ENCODE data around the gene TAS1R3. TPM values are rescaled to one million over a fixed set of nuclear protein-coding genes. Genes with fewer than 3 reads are reported as not detected.

TAS1R3 gene
- total RNA-seq: 0.57 and 0.97 TPM in 2 replicates
- long read RNA-seq: 0 reads

DNA sequence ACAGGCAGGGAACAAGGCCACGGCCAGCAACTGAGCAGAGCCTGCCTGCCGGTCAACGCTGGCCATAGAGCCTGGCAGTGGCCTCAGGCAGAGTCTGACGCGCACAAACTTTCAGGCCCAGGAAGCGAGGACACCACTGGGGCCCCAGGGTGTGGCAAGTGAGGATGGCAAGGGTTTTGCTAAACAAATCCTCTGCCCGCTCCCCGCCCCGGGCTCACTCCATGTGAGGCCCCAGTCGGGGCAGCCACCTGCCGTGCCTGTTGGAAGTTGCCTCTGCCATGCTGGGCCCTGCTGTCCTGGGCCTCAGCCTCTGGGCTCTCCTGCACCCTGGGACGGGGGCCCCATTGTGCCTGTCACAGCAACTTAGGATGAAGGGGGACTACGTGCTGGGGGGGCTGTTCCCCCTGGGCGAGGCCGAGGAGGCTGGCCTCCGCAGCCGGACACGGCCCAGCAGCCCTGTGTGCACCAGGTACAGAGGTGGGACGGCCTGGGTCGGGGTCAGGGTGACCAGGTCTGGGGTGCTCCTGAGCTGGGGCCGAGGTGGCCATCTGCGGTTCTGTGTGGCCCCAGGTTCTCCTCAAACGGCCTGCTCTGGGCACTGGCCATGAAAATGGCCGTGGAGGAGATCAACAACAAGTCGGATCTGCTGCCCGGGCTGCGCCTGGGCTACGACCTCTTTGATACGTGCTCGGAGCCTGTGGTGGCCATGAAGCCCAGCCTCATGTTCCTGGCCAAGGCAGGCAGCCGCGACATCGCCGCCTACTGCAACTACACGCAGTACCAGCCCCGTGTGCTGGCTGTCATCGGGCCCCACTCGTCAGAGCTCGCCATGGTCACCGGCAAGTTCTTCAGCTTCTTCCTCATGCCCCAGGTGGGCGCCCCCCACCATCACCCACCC lies at the start of gene TAS1R3:
Gene TAS1R3 (plus strand): TSS at position 213 of the 898 bp plus-strand sequence. CDS start 66 bp downstream, at position 279.
- Mint-ChIP-seq H3K4me3 (ENCODE audit: unreplicated experiment) (peak within 1 kb of the TSS; percentile 4), H3K9me3 (ENCODE audit: unreplicated experiment) (no peaks in the 10 kb centered on the region), H3K27me3 (ENCODE audit: unreplicated experiment) (no peaks in the 10 kb centered on the region), H3K36me3 (ENCODE audit: unreplicated experiment) (no peaks in the 10 kb centered on the region), H3K4me1 (ENCODE audit: unreplicated experiment) (peaks cover 20% of the 10 kb centered on the region), H3K27ac (ENCODE audit: unreplicated experiment) (peak within 1 kb of the TSS; percentile 89)
- TF ChIP-seq, protein P1, sequence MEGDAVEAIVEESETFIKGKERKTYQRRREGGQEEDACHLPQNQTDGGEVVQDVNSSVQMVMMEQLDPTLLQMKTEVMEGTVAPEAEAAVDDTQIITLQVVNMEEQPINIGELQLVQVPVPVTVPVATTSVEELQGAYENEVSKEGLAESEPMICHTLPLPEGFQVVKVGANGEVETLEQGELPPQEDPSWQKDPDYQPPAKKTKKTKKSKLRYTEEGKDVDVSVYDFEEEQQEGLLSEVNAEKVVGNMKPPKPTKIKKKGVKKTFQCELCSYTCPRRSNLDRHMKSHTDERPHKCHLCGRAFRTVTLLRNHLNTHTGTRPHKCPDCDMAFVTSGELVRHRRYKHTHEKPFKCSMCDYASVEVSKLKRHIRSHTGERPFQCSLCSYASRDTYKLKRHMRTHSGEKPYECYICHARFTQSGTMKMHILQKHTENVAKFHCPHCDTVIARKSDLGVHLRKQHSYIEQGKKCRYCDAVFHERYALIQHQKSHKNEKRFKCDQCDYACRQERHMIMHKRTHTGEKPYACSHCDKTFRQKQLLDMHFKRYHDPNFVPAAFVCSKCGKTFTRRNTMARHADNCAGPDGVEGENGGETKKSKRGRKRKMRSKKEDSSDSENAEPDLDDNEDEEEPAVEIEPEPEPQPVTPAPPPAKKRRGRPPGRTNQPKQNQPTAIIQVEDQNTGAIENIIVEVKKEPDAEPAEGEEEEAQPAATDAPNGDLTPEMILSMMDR (IDR thresholded peaks at IDR 0.05): no peak
- DNase-seq (ENCODE audit: extremely low spot score, unreplicated experiment): no peak

DNA sequence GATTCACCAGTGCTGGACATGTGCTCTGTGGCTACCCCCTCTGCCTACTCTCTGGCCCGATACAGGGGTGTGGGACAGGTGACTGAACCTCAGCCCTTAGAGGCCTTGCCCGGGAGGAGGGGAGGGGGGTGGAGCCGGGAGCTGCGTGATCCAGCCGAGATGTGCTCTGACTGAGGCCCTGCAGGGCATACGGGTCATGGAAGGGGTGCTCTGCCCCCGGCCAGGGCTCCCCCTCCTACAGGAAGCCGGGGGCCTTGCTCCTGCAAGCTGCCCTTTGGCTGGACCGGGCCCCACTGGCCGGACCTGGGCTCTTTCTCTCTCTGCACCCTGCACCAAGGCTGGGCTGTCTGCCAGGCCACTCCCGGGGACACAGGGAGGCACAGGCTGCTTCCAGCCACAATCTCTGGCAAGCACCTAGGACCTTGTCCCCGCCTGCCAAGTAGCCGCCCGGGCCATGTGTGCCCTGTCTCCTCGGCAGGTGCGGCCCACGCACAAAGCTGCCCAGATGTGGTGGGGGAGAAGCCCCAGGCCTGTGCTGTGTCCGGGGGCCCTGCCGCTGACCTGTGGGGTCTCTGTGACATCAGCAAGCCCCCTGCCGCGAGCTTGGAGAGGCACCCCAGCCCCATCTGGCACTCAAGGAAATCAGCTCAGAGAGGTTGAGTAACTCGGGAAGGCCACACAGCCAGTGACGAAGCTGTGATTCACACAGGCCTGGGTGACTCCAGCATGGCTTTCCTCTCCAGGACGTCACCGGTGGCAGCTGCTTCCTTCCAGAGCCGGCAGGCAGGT lies 49.4 kb upstream of the TAS1R3 start:
- no peak overlapping the region for H3K27ac Mint-ChIP-seq (ENCODE audit: unreplicated experiment)
- no peak for DNase-seq (ENCODE audit: extremely low spot score, unreplicated experiment)
- H3K27me3 Mint-ChIP-seq (ENCODE audit: unreplicated experiment): no peaks in the 10 kb centered on the region
- no peak overlapping the region for H3K4me3 Mint-ChIP-seq (ENCODE audit: unreplicated experiment)
- no peaks in the 10 kb centered on the region for H3K36me3 Mint-ChIP-seq (ENCODE audit: unreplicated experiment)
- no peaks in the 10 kb centered on the region for H3K9me3 Mint-ChIP-seq (ENCODE audit: unreplicated experiment)
- no peaks in the 10 kb centered on the region for H3K4me1 Mint-ChIP-seq (ENCODE audit: unreplicated experiment)
- TF ChIP-seq, protein P1 (IDR thresholded peaks at IDR 0.05): no peak

DNA sequence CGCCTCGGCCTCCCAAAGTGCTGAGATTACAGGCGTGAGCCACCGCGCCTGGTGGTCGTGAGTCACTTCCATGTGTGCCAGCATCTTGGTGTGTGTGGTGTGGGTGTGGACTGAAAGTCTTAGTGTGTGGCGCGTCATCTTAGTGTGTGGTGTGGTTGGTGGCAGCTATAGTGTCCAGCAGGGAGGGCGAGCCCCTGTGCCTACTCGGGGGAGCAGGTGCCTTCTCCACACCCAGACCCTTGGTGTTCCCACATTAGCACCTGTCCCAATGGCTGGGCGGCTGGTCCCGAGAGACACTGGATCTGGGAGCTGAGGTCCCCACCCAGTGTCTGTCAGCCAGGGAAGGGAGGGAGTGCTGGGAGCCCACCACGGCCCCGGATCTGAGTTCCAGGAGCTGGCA lies 48.1 kb upstream of the TAS1R3 start:
- Mint-ChIP-seq H3K4me3 (ENCODE audit: unreplicated experiment) (no peak overlapping the region), H3K4me1 (ENCODE audit: unreplicated experiment) (no peaks in the 10 kb centered on the region), H3K27ac (ENCODE audit: unreplicated experiment) (no peak overlapping the region), H3K9me3 (ENCODE audit: unreplicated experiment) (no peaks in the 10 kb centered on the region), H3K27me3 (ENCODE audit: unreplicated experiment) (no peaks in the 10 kb centered on the region), H3K36me3 (ENCODE audit: unreplicated experiment) (no peaks in the 10 kb centered on the region)
- TF ChIP-seq, protein P1 (IDR thresholded peaks at IDR 0.05): no peak
- DNase-seq (ENCODE audit: extremely low spot score, unreplicated experiment): no peak

DNA sequence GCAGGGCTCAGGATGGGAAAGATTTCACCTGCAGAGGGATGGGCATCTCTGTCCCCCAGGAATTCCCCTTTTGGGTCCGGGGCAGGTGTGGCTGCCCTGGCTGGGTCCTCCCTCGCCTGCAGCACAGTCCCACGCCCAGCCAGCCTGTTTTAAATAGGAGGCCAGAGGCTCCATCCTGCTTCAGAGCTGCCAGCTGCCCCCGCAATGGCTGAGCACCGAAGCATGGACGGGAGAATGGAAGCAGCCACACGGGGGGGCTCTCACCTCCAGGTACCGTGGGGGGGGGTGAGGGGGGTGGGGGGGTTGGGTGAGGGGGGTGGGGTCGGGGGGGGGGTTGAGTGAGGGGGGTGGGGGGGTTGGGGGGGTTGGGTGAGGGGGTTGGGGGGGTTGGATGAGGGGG lies 47.3 kb upstream of the TAS1R3 start:
- H3K27me3 Mint-ChIP-seq (ENCODE audit: unreplicated experiment): no peaks in the 10 kb centered on the region
- TF ChIP-seq, protein P1 (IDR thresholded peaks at IDR 0.05): no peak
- H3K4me3 Mint-ChIP-seq (ENCODE audit: unreplicated experiment): no peak overlapping the region
- DNase-seq (ENCODE audit: extremely low spot score, unreplicated experiment): no peak
- no peaks in the 10 kb centered on the region for H3K9me3 Mint-ChIP-seq (ENCODE audit: unreplicated experiment)
- no peak overlapping the region for H3K27ac Mint-ChIP-seq (ENCODE audit: unreplicated experiment)
- no peaks in the 10 kb centered on the region for H3K4me1 Mint-ChIP-seq (ENCODE audit: unreplicated experiment)
- no peaks in the 10 kb centered on the region for H3K36me3 Mint-ChIP-seq (ENCODE audit: unreplicated experiment)

Measured in osteocyte (in vitro differentiated cells).